Endodermal cell (in vitro differentiated cells): ENCODE data around the gene TXK. TPM values are rescaled to one million over a fixed set of nuclear protein-coding genes. Genes with fewer than 3 reads are reported as not detected.

Experiments
- DNase-seq: peaks from one replicate; pipeline ENCODE4 v3.0.0-alpha.2; 2017
- H3K27ac ChIP-seq: 2 replicates; pipeline ENCODE4 v1.5.1; 2013; ENCODE audit warnings: mild to moderate bottlenecking, low read depth, low read length, moderate library complexity
- H3K27me3 ChIP-seq: 2 replicates; pipeline ENCODE4 v1.6.1; 2013; ENCODE audit warnings: mild to moderate bottlenecking, low read length, moderate library complexity; ENCODE audit not compliant: insufficient read depth, control insufficient read depth, poor library complexity, severe bottlenecking
- H3K36me3 ChIP-seq: 2 replicates; pipeline ENCODE4 v1.7.0; 2013; ENCODE audit warnings: mild to moderate bottlenecking, low read length, moderate library complexity; ENCODE audit not compliant: control insufficient read depth, insufficient read depth
- H3K4me1 ChIP-seq: one replicate; pipeline ENCODE4 v1.7.0; 2013; ENCODE audit warnings: low read length; ENCODE audit not compliant: control insufficient read depth, insufficient read depth
- H3K4me3 ChIP-seq: 2 replicates; pipeline ENCODE4 v1.5.1; 2013; ENCODE audit warnings: mild to moderate bottlenecking, low read length, moderate library complexity
- H3K9ac ChIP-seq: 2 replicates; pipeline ENCODE4 v1.6.1; 2013; ENCODE audit warnings: mild to moderate bottlenecking, low read length, moderate library complexity; ENCODE audit not compliant: poor library complexity, severe bottlenecking; ENCODE audit errors: extremely low read depth
- H3K9me3 ChIP-seq: 2 replicates; pipeline ENCODE4 v1.6.1; 2013; ENCODE audit warnings: mild to moderate bottlenecking, low read length, moderate library complexity; ENCODE audit not compliant: control insufficient read depth
- H3K27ac Mint-ChIP-seq: 2 replicates; pipeline ENCODE4 v1.8.0; 2020; ENCODE audit warnings: mixed read lengths
- H3K27me3 Mint-ChIP-seq: 2 replicates; pipeline ENCODE4 v1.8.0; 2021; ENCODE audit warnings: mild to moderate bottlenecking, mixed read lengths; ENCODE audit not compliant: insufficient read depth
- H3K36me3 Mint-ChIP-seq: 2 replicates; pipeline ENCODE4 v1.8.0; 2020; ENCODE audit warnings: low read depth, mixed read lengths
- H3K4me1 Mint-ChIP-seq: 2 replicates; pipeline ENCODE4 v1.8.0; 2020; ENCODE audit warnings: mixed read lengths
- H3K4me3 Mint-ChIP-seq: 2 replicates; pipeline ENCODE4 v1.8.0; 2020; ENCODE audit warnings: mild to moderate bottlenecking, moderate library complexity, mixed read lengths
- H3K9me3 Mint-ChIP-seq: 2 replicates; pipeline ENCODE4 v1.8.0; 2020; ENCODE audit warnings: mild to moderate bottlenecking, mixed read lengths
- CTCF ChIP-seq: fragments of 200-600 bp; sonication (generic); conservative IDR thresholded peaks from 2 replicates; pipeline ENCODE4 v1.5.0; 2021; ENCODE audit warnings: antibody characterized with exemption, mild to moderate bottlenecking
- WGBS, 2 experiments: methylation state at CpG; one replicate each; pipeline versions ENCODE4 v1.1.5 to v1.1.7; 2013; ENCODE audit warnings: missing lambda C conversion rate in 2 of 2, mixed read lengths in 1 of 2; ENCODE audit not compliant: insufficient coverage in 1 of 2, insufficient read length in 1 of 2; 5-methylcytosine and 5-hydroxymethylcytosine counted together
- total RNA-seq, 2 donors: library from RNA; stranded (reverse); fragmentation: NEBNext Ultra II Directional in 1 of 2; extraction: Animal tissue kit (Norgen Biotek cat#: 25700) in 1 of 2; gene quantifications; 2 replicates in 1 of 2; 3 replicates in 1 of 2; pipeline ENCODE4 v1.2.1, GENCODE V29; 2021

The TXK gene
- total RNA-seq, 2 donors from 2014 or later = 0.66 to 0.68 TPM

DNA sequence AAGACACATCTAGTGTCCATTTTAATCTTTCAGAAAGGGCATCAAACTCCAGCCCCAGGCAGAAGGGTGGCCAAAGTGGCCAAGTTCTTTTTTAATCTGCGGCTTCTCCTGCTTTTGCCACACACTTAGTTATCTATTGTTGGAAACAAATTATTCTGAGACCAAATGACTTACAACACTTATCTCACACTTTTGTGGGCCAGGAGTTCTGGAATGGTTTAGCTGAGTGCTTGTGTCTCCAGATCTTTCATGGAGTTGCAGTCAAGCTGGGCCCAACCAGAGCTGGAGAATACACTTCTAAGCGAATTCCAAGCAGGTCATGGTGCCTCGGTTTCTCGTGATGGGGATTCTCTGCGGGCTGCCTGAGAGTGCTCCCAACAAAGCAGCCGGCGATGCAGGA lies 4.0 kb downstream of the TXK start:
- H3K36me3 Mint-ChIP-seq = no peaks in the 10 kb centered on the region
- DNase-seq = no peak
- no peak overlapping the region for H3K9ac ChIP-seq
- H3K27me3 Mint-ChIP-seq = no peaks in the 10 kb centered on the region
- no peaks in the 10 kb centered on the region for H3K27me3 ChIP-seq
- H3K9me3 Mint-ChIP-seq = no peaks in the 10 kb centered on the region
- TF ChIP-seq CTCF = no peak
- no peak overlapping the region for H3K4me3 Mint-ChIP-seq
- no peak overlapping the region for H3K27ac ChIP-seq
- H3K4me1 Mint-ChIP-seq = peaks cover 61% of the 10 kb centered on the region
- H3K9me3 ChIP-seq = no peaks in the 10 kb centered on the region
- no peaks in the 10 kb centered on the region for H3K36me3 ChIP-seq
- 88% methylated on average over 6 to 7 of the region's 7 CpGs for WGBS, 2 experiments
- H3K4me1 ChIP-seq = peaks cover 16% of the 10 kb centered on the region
- no peak overlapping the region for H3K27ac Mint-ChIP-seq
- no peak overlapping the region for H3K4me3 ChIP-seq

DNA sequence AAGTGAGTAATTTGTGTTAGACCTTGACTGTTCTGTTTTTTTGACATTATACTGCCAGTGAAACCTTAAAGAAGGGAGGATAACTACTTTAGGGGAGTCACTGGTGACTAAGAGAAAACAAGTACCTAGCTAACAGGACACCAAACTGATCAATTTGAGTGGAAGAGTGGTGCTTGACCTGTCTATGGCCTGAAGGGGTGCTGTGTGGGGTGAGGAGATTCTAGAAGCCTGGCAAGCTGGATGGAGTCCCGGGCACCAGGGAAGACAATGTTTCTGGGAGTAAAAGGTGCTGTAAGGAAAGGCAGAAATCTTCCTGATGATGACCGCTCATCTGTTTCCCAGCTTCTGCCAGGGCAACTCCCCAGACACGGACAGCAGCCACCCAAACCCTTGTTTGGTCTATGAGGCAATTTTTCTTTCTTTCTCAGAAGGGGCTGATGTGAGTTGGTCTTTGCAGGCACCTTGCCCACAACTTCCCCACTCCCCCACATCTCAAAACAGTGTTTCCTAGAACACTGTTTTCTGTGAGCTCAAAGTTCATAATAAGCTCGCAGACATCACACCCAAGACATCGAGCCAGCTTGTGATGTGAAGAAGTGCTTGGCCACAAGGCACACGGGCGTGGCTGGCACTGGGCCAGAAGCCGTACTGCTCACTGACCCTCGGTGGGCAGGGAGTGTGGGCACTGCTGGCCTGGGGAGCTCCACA lies 4.6 kb downstream of the TXK start:
- Histone ChIP-seq H3K27ac (no peak overlapping the region), H3K4me3 (no peak overlapping the region), H3K9me3 (no peaks in the 10 kb centered on the region), H3K9ac (no peak overlapping the region), H3K36me3 (no peaks in the 10 kb centered on the region), H3K4me1 (peaks cover 18% of the 10 kb centered on the region), H3K27me3 (no peaks in the 10 kb centered on the region)
- Mint-ChIP-seq H3K36me3 (no peaks in the 10 kb centered on the region), H3K27me3 (no peaks in the 10 kb centered on the region), H3K4me3 (no peak overlapping the region), H3K27ac (no peak overlapping the region), H3K4me1 (peaks cover 65% of the 10 kb centered on the region), H3K9me3 (no peaks in the 10 kb centered on the region)
- peak; percentile 54 for DNase-seq
- peak; percentile 58 for TF ChIP-seq CTCF
- WGBS, 2 experiments = 97 to 100% methylated on average over 6 to 9 of the region's 9 CpGs

DNA sequence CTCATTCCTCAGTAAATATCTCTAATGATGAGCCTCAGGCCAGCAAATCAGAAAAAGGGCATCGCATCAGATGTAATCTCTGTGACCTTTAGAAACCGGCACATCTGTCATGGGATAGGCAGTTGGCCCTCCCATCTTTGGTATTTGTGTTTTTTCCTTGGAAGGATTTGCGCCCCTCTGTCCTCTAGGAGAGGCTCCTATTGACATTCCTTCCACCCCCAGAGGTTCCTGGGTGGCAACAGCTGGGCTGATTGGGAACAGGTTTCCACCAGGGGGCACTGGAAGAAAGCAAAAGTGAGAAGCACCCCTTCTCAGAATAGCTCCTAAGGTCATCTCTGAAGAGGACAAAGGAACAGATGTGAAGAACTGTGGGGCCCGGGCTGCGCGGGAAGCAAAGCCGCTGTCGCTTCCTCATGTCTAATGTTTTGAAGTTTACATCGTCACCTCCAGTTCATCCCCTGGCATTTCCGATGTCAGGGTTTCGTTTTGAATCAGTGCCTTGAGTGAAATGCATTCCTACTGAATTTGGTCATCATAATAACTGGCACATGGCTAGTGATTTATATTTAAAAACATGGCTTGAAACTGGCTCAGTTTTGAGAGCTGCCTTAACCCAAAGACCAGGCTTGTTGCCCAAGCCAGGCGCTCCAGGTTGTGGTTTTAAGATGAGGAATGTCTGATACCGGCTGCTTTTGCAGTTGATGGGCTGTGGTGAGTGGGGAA lies 6.2 kb downstream of the TXK start:
- WGBS, 2 experiments = 30 to 31% methylated on average over 10 to 13 of the region's 13 CpGs
- H3K27ac Mint-ChIP-seq = peak overlapping the region; percentile 97
- peak overlapping the region; percentile 46 for H3K4me3 ChIP-seq
- no peaks in the 10 kb centered on the region for H3K9me3 Mint-ChIP-seq
- DNase-seq = peak; percentile 94
- H3K27me3 Mint-ChIP-seq = no peaks in the 10 kb centered on the region
- no peaks in the 10 kb centered on the region for H3K36me3 Mint-ChIP-seq
- TF ChIP-seq CTCF = peak; percentile 88
- H3K27ac ChIP-seq = peak overlapping the region; percentile 51
- peaks cover 18% of the 10 kb centered on the region for H3K4me1 ChIP-seq
- no peaks in the 10 kb centered on the region for H3K36me3 ChIP-seq
- H3K27me3 ChIP-seq = no peaks in the 10 kb centered on the region
- H3K9ac ChIP-seq = peak overlapping the region; percentile 77
- peaks cover 72% of the 10 kb centered on the region for H3K4me1 Mint-ChIP-seq
- peak overlapping the region; percentile 41 for H3K4me3 Mint-ChIP-seq
- no peaks in the 10 kb centered on the region for H3K9me3 ChIP-seq
